RCC 7860 (cell line): ENCODE measurements around the gene SKOR1.

Source experiments
- DNase-seq: peaks from one replicate; pipeline ENCODE4 v3.0.0-alpha.2; 2015; ENCODE audit warnings: low spot score
- FAIRE-seq: peaks from 2 replicates; lab custom pipeline; 2012; peaks lifted over from hg19 to GRCh38; lab: Jason Lieb, UNC

Gene SKOR1

GRCh38 chr15:67824976-67825880 is at the start of gene SKOR1:
SKOR1 (plus strand) TSS chr15:67825509; CDS start chr15:67825603, 94 bp downstream.
- FAIRE-seq: no peak
- DNase-seq: no peak

- no peak for DNase-seq
- no peak for FAIRE-seq
Measured at GRCh38 chr15:67775998-67776397, 49.3 kb upstream of the SKOR1 start.

GRCh38 chr15:67776600-67776999 is 48.7 kb upstream of the SKOR1 start:
- DNase-seq (peak; percentile 30), FAIRE-seq (peak; percentile 77)

GRCh38 chr15:67777071-67777470 is 48.2 kb upstream of the SKOR1 start:
- no peak for DNase-seq
- no peak for FAIRE-seq

- no peak for FAIRE-seq
- no peak for DNase-seq
Measured at GRCh38 chr15:67777773-67778172, 47.5 kb upstream of the SKOR1 start.

GRCh38 chr15:67778968-67779548 is 46.3 kb upstream of the SKOR1 start:
- FAIRE-seq: no peak
- no peak for DNase-seq

GRCh38 chr15:67779549-67780111 is 45.7 kb upstream of the SKOR1 start:
- no peak for FAIRE-seq
- DNase-seq: no peak

- DNase-seq: no peak
- no peak for FAIRE-seq
Measured at GRCh38 chr15:67781061-67781460, 44.2 kb upstream of the SKOR1 start.

- FAIRE-seq (no peak), DNase-seq (no peak)
Measured at GRCh38 chr15:67781907-67782690, 43.2 kb upstream of the SKOR1 start.

- no peak for FAIRE-seq
- DNase-seq: no peak
Measured at GRCh38 chr15:67782691-67782991, 42.7 kb upstream of the SKOR1 start.

- DNase-seq (no peak), FAIRE-seq (no peak)
Measured at GRCh38 chr15:67783303-67783702, 42.0 kb upstream of the SKOR1 start.

GRCh38 chr15:67784090-67784781 is 41.1 kb upstream of the SKOR1 start:
- FAIRE-seq (no peak), DNase-seq (no peak)

GRCh38 chr15:67784856-67785430 is 40.4 kb upstream of the SKOR1 start:
- DNase-seq: no peak
- no peak for FAIRE-seq

- DNase-seq (no peak), FAIRE-seq (no peak)
Measured at GRCh38 chr15:67785431-67785830, 39.9 kb upstream of the SKOR1 start.

- FAIRE-seq (no peak), DNase-seq (no peak)
Measured at GRCh38 chr15:67786646-67787045, 38.7 kb upstream of the SKOR1 start.

- FAIRE-seq: no peak
- DNase-seq: no peak
Measured at GRCh38 chr15:67788986-67789385, 36.3 kb upstream of the SKOR1 start.

- FAIRE-seq: no peak
Measured at GRCh38 chr15:67790610-67791319, 34.5 kb upstream of the SKOR1 start.

GRCh38 chr15:67792250-67792942 is 32.9 kb upstream of the SKOR1 start:
- FAIRE-seq (no peak), DNase-seq (peak; percentile 10)

More at GRCh38 chr15:67790610-67791319, 34.5 kb upstream of the SKOR1 start:
- no peak for DNase-seq
